AG09309 (cell line): Measurements from ENCODE around the gene SLC2A13.

ENCODE experiments used
- DNase-seq: peaks from one replicate; pipeline ENCODE4 v3.0.0-alpha.2; 2010; ENCODE audit warnings: low read depth
- H3K4me3 ChIP-seq: 2 replicates; pipeline ENCODE4 v1.5.1; 2011; ENCODE audit warnings: mild to moderate bottlenecking, low read depth, low read length, moderate library complexity; ENCODE audit not compliant: control insufficient read depth
- TF ChIP-seq, protein P1 (sequence below): IDR thresholded peaks from 2 replicates; pipeline ENCODE4 v1.5.1; 2011; ENCODE audit warnings: mild to moderate bottlenecking, low read depth, low read length, inconsistent platforms; ENCODE audit not compliant: insufficient read depth, control insufficient read depth; ENCODE audit errors: missing control alignments

The SLC2A13 gene

DNA sequence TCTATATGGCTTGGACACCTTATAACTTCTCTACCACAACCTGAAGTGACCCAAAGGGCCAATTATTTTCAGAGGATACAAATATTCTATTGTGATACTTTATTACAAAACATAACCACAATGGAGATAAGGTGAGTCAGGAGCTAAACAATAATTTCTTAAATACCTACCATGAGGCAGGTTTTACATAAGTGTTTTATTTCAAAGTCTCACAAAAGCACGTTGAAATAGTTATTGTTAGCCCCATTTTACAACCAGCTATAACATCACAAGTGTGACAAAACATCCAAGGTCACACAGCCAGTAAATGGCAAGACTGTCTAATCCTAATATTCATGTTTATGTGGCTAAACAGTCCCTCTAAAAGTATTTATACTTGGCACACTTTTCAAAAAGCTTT, 40.2 kb downstream of the SLC2A13 start:
- TF ChIP-seq, protein P1, sequence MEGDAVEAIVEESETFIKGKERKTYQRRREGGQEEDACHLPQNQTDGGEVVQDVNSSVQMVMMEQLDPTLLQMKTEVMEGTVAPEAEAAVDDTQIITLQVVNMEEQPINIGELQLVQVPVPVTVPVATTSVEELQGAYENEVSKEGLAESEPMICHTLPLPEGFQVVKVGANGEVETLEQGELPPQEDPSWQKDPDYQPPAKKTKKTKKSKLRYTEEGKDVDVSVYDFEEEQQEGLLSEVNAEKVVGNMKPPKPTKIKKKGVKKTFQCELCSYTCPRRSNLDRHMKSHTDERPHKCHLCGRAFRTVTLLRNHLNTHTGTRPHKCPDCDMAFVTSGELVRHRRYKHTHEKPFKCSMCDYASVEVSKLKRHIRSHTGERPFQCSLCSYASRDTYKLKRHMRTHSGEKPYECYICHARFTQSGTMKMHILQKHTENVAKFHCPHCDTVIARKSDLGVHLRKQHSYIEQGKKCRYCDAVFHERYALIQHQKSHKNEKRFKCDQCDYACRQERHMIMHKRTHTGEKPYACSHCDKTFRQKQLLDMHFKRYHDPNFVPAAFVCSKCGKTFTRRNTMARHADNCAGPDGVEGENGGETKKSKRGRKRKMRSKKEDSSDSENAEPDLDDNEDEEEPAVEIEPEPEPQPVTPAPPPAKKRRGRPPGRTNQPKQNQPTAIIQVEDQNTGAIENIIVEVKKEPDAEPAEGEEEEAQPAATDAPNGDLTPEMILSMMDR = no peak
- no peak overlapping the region for H3K4me3 ChIP-seq
- no peak for DNase-seq

DNA sequence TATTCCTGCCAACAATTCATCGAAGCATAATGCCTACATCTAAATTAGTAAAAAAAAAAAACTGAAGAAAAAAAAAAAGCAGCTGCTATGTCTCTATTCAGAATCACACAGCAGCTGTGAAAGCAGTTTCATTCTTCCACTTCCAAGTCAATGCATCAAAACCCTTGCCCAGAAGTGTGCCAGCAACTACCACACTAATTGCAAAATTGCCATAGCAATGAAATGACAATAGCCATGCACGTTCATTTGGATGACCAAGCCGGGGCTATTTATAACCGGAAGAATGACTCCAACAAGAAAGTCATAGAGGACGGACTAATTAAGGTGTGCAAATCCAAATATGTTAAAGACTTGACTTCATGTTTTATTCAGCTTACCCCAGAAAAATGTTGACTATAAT, 42.5 kb downstream of the SLC2A13 start:
- TF ChIP-seq, protein P1 = no peak
- H3K4me3 ChIP-seq = no peak overlapping the region
- DNase-seq = no peak

DNA sequence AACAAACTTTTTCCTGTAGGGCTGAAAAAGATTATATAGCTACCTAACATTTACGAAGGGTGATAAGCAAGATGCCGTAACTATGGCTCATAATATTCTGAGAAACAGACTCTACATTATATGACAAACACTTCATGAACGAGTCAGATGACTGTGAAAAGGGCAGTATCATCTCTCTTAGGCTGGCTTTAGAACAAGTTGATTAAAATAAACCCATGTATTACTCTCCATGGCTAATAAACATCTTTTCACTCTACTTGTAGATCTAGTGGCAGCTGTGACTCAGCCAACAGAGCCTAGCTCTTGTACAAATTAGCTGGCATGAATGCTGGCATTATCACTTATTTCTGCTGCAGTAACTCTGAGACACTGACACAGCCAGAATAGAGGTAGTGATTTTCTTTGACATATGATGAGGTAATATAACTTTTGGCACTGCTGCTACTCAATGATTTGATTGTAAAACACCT, 47.1 kb downstream of the SLC2A13 start:
- DNase-seq = no peak
- TF ChIP-seq, protein P1 = no peak

DNA sequence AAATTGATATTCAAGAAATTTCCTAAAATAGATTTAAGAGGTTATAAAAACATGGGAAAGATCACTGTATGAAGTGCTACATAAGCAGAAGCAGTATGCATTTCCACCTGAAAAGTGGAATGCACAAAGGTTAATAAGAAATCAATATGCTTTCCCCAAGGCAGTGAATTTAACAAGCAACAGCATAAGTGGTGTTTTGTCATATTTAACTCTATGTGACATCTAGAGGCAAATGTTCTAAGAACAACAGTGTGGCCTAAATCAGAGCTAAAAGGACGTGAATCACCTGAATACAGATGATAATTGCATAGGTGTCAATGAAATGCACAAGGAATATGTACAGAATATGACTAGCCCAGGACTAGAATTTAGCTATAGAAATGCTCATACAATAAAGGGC, 49.5 kb downstream of the SLC2A13 start:
- TF ChIP-seq, protein P1 = no peak
- no peak overlapping the region for H3K4me3 ChIP-seq

More for the DNA sequence above, 47.1 kb downstream of the SLC2A13 start:
- H3K4me3 ChIP-seq = no peak overlapping the region

DNA sequence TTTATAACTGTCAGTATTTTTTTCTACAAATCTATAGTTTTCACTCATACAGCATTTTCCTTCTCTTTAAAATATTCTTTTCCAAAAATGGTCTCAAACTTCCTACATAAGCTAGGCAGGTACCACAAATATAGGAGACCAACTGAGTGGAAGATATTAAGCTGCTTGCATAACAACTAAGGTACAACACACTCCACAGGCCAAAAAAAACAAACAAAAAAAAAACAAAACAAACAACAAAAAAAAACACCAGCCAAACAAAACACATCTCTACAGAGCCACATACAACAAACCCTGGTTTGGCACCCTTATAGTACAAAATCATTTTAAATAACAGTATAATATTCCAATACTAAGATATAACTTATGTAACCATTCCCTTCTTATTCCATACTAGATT, 50.1 kb downstream of the SLC2A13 start:
- TF ChIP-seq, protein P1 = no peak
- DNase-seq = no peak
- H3K4me3 ChIP-seq = no peak overlapping the region

More for the DNA sequence above, 49.5 kb downstream of the SLC2A13 start:
- DNase-seq = no peak

DNA sequence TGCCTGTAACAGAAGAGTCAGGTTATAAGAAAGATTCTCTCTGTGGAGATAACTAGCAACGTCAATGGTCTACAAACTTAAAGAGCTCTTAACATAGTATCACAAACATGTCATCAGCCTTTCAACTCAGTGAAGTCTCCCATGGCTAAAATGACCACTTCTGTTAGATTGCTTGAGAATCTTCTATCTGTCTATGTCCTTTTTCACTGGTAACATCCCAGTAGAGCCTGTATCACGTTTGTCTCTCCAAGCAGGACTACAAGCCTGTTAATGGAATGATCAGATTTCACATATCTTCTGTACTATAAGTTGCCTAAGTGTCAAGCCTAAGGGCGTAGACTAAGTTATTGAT, 50.7 kb downstream of the SLC2A13 start:
- H3K4me3 ChIP-seq = no peak overlapping the region
- TF ChIP-seq, protein P1 = no peak
- no peak for DNase-seq
